Stimulated activated CD8-positive, alpha-beta memory T cell treated with anti-CD3 and anti-CD28 coated beads, Interleukin-7, amount 100 ng/mL, for 4 hours (primary cell): ENCODE measurements around the gene MCF2L.
"Not testable (repeated sequence)": the region's sequence is repeated elsewhere in the genome, so short reads cannot be mapped to it uniquely, and the experiment has no call there.

Source experiments
- DNase-seq, 2 donors: peaks; one replicate each; pipeline ENCODE4 v3.0.0-alpha.2; 2020; ENCODE audit warnings: low read depth in 2 of 2

MCF2L gene

GRCh38 chr13:113049521-113049941, 80.5 kb downstream of the MCF2L start:
- DNase-seq: no peak

GRCh38 chr13:113049981-113050380, 81.0 kb downstream of the MCF2L start:
- DNase-seq: no peak

GRCh38 chr13:113050734-113051431, 81.9 kb downstream of the MCF2L start:
- no peak for DNase-seq

GRCh38 chr13:113051641-113052040, 82.6 kb downstream of the MCF2L start:
- DNase-seq: no peak

- no peak for DNase-seq
Measured at GRCh38 chr13:113052206-113052605, 83.2 kb downstream of the MCF2L start.

GRCh38 chr13:113052971-113053370, 84.0 kb downstream of the MCF2L start:
- no peak for DNase-seq

- DNase-seq: no peak
Measured at GRCh38 chr13:113053376-113053775, 84.4 kb downstream of the MCF2L start.

- no peak for DNase-seq
Measured at GRCh38 chr13:113053801-113054604, 85.0 kb downstream of the MCF2L start.

GRCh38 chr13:113057084-113057483, 88.1 kb downstream of the MCF2L start:
- DNase-seq: no peak

- DNase-seq: not testable (repeated sequence)
Measured at GRCh38 chr13:113057559-113057958, 88.5 kb downstream of the MCF2L start.

- no peak for DNase-seq
Measured at GRCh38 chr13:113058129-113058987, 89.3 kb downstream of the MCF2L start.

- DNase-seq: no peak
Measured at GRCh38 chr13:113058988-113059850, 90.2 kb downstream of the MCF2L start.

GRCh38 chr13:113059891-113060290, 90.9 kb downstream of the MCF2L start:
- no peak for DNase-seq

GRCh38 chr13:113060557-113061270, 91.7 kb downstream of the MCF2L start:
- no peak for DNase-seq

GRCh38 chr13:113061271-113061625, 92.2 kb downstream of the MCF2L start:
- DNase-seq: no peak

GRCh38 chr13:113061796-113062425, 92.9 kb downstream of the MCF2L start:
- no peak for DNase-seq

GRCh38 chr13:113062691-113063090, 93.7 kb downstream of the MCF2L start:
- no peak for DNase-seq

GRCh38 chr13:113063091-113063491, 94.1 kb downstream of the MCF2L start:
- no peak for DNase-seq

GRCh38 chr13:113064000-113064533, 95.1 kb downstream of the MCF2L start:
- no peak for DNase-seq
